Activated naive CD4-positive, alpha-beta T cell treated with anti-CD3 and anti-CD28 coated beads, Interleukin-2, amount 50 U/mL, for 72 hours (primary cell): Measurements from ENCODE around the gene NOD2. TPM values are rescaled to one million over a fixed set of nuclear protein-coding genes. Genes with fewer than 3 reads are reported as not detected.

Experiments used
- ATAC-seq, 2 donors: fragments of 150-1000 bp; cut with Tn5 transposase; 2 replicates each; pipeline ENCODE4 v1.10.0; 2021; ENCODE audit warnings: mild to moderate bottlenecking in 2 of 2, moderate library complexity in 2 of 2
- DNase-seq, 2 donors: peaks; one replicate each; pipeline ENCODE4 v3.0.0; 2021 to 2022; ENCODE audit warnings: low spot score in 2 of 2
- H3K27ac Mint-ChIP-seq, 2 donors: one replicate each; pipeline ENCODE4 v1.8.0; 2022; ENCODE audit warnings: mild to moderate bottlenecking in 2 of 2, mixed read lengths in 2 of 2
- H3K36me3 Mint-ChIP-seq, 2 donors: one replicate each; pipeline ENCODE4 v1.8.0; 2022; ENCODE audit warnings: mixed read lengths in 2 of 2
- H3K9me3 Mint-ChIP-seq, 2 donors: one replicate each; pipeline ENCODE4 v1.8.0; 2022; ENCODE audit warnings: mixed read lengths in 2 of 2
- total RNA-seq, 2 donors: library from RNA; stranded (reverse); gene quantifications; one replicate each; pipeline ENCODE4 v1.2.3, GENCODE V29; 2022

Gene NOD2
- total RNA-seq, 2 donors from 2014 or later: 0.59 to 5.1 TPM

- Mint-ChIP-seq H3K36me3 (peaks cover 0 to 19% of the 10 kb centered on the region in 2 donors), H3K9me3 (peaks cover 0 to 10% of the 10 kb centered on the region in 2 donors), H3K27ac (peak overlapping the region; percentile 89 to 96)
- ATAC-seq (no peak), DNase-seq (no peak)
Measured at GRCh38 chr16:50697421-50697715, 4.0 kb downstream of the NOD2 start.

GRCh38 chr16:50697881-50698767 lies 4.7 kb downstream of the NOD2 start:
- Mint-ChIP-seq H3K9me3 (peaks cover 0 to 10% of the 10 kb centered on the region in 2 donors), H3K36me3 (peaks cover 0 to 19% of the 10 kb centered on the region in 2 donors)

GRCh38 chr16:50699326-50700159 lies 6.1 kb downstream of the NOD2 start:
- peaks cover 8 to 18% of the 10 kb centered on the region in 2 donors for H3K9me3 Mint-ChIP-seq
- peak overlapping the region; percentile 18 to 96 for H3K27ac Mint-ChIP-seq
- ATAC-seq (peak; percentile 84 to 89), DNase-seq (peak in 1 of 2 donors; percentile 77)
- H3K36me3 Mint-ChIP-seq: peaks cover 11 to 30% of the 10 kb centered on the region in 2 donors

More at GRCh38 chr16:50697881-50698767, 4.7 kb downstream of the NOD2 start:
- H3K27ac Mint-ChIP-seq: peak overlapping the region; percentile 89 to 96
- peak; percentile 39 for ATAC-seq
- no peak for DNase-seq

- peaks cover 22 to 31% of the 10 kb centered on the region in 2 donors for H3K9me3 Mint-ChIP-seq
- DNase-seq (no peak), ATAC-seq (no peak)
- H3K27ac Mint-ChIP-seq: no peak overlapping the region
- H3K36me3 Mint-ChIP-seq: peaks cover 36 to 46% of the 10 kb centered on the region in 2 donors
Measured at GRCh38 chr16:50702725-50703124, 9.3 kb downstream of the NOD2 start.

- Mint-ChIP-seq H3K36me3 (peaks cover 36 to 45% of the 10 kb centered on the region in 2 donors), H3K9me3 (peaks cover 22 to 35% of the 10 kb centered on the region in 2 donors), H3K27ac (no peak overlapping the region)
- DNase-seq (no peak), ATAC-seq (no peak)
Measured at GRCh38 chr16:50704245-50704644, 10.8 kb downstream of the NOD2 start.

- peaks cover 35 to 36% of the 10 kb centered on the region in 2 donors for H3K36me3 Mint-ChIP-seq
- DNase-seq (no peak), ATAC-seq (no peak)
- peak overlapping the region in 1 of 2 donors; percentile 71 for H3K27ac Mint-ChIP-seq
- peaks cover 22 to 35% of the 10 kb centered on the region in 2 donors for H3K9me3 Mint-ChIP-seq
Measured at GRCh38 chr16:50705436-50706110, 12.2 kb downstream of the NOD2 start.

GRCh38 chr16:50706250-50706649 lies 12.8 kb downstream of the NOD2 start:
- peak overlapping the region in 1 of 2 donors; percentile 71 for H3K27ac Mint-ChIP-seq

GRCh38 chr16:50708373-50709060 lies 15.1 kb downstream of the NOD2 start:
- ATAC-seq (peak; percentile 70 to 85), DNase-seq (no peak)
- Mint-ChIP-seq H3K9me3 (peaks cover 22 to 30% of the 10 kb centered on the region in 2 donors), H3K36me3 (peaks cover 27 to 36% of the 10 kb centered on the region in 2 donors), H3K27ac (peak overlapping the region; percentile 23 to 86)

More at GRCh38 chr16:50706250-50706649, 12.8 kb downstream of the NOD2 start:
- Mint-ChIP-seq H3K9me3 (peaks cover 22 to 35% of the 10 kb centered on the region in 2 donors), H3K36me3 (peaks cover 31 to 36% of the 10 kb centered on the region in 2 donors)
- DNase-seq (no peak), ATAC-seq (peak in 1 of 2 donors; percentile 11)

GRCh38 chr16:50709061-50709684 lies 15.8 kb downstream of the NOD2 start:
- peaks cover 16 to 24% of the 10 kb centered on the region in 2 donors for H3K9me3 Mint-ChIP-seq
- DNase-seq: no peak
- peak; percentile 18 to 59 for ATAC-seq
- peak overlapping the region; percentile 23 to 86 for H3K27ac Mint-ChIP-seq
- H3K36me3 Mint-ChIP-seq: peaks cover 20 to 29% of the 10 kb centered on the region in 2 donors

GRCh38 chr16:50709980-50710379 lies 16.6 kb downstream of the NOD2 start:
- peaks cover 12 to 21% of the 10 kb centered on the region in 2 donors for H3K36me3 Mint-ChIP-seq
- peaks cover 11 to 19% of the 10 kb centered on the region in 2 donors for H3K9me3 Mint-ChIP-seq
- peak overlapping the region; percentile 5 to 9 for H3K27ac Mint-ChIP-seq
- no peak for DNase-seq
- ATAC-seq: no peak

GRCh38 chr16:50711040-50711439 lies 17.6 kb downstream of the NOD2 start:
- H3K9me3 Mint-ChIP-seq: peaks cover under 1 to 8% of the 10 kb centered on the region in 2 donors
- ATAC-seq (no peak), DNase-seq (no peak)
- H3K27ac Mint-ChIP-seq: no peak overlapping the region
- peaks cover 2 to 11% of the 10 kb centered on the region in 2 donors for H3K36me3 Mint-ChIP-seq

- Mint-ChIP-seq H3K9me3 (peaks cover 0 to 4% of the 10 kb centered on the region in 2 donors), H3K27ac (peak overlapping the region in 1 of 2 donors; percentile 5), H3K36me3 (peaks cover 0 to 4% of the 10 kb centered on the region in 2 donors)
- DNase-seq (no peak), ATAC-seq (no peak)
Measured at GRCh38 chr16:50711862-50712559, 18.6 kb downstream of the NOD2 start.

- ATAC-seq: no peak
- Mint-ChIP-seq H3K36me3 (no peaks in the 10 kb centered on the region), H3K9me3 (peaks cover 0 to 4% of the 10 kb centered on the region in 2 donors), H3K27ac (peak overlapping the region in 1 of 2 donors; percentile 5)
- DNase-seq: no peak
Measured at GRCh38 chr16:50712560-50712898, 19.1 kb downstream of the NOD2 start.

- Mint-ChIP-seq H3K36me3 (no peaks in the 10 kb centered on the region), H3K9me3 (peaks cover 0 to 4% of the 10 kb centered on the region in 2 donors), H3K27ac (no peak overlapping the region)
- ATAC-seq (no peak), DNase-seq (no peak)
Measured at GRCh38 chr16:50712956-50713355, 19.6 kb downstream of the NOD2 start.

- Mint-ChIP-seq H3K36me3 (no peaks in the 10 kb centered on the region), H3K9me3 (no peaks in the 10 kb centered on the region)
- no peak for ATAC-seq
Measured at GRCh38 chr16:50717091-50717490, 23.7 kb downstream of the NOD2 start.

More at GRCh38 chr16:50717091-50717490, 23.7 kb downstream of the NOD2 start:
- H3K27ac Mint-ChIP-seq: peak overlapping the region in 1 of 2 donors; percentile 22
- no peak for DNase-seq
